A549 treated with AZD2906 at 1 μM for 4 hours (cell line): ENCODE measurements around the gene TPPP. TPM values are rescaled to one million over a fixed set of nuclear protein-coding genes. Genes with fewer than 3 reads are reported as not detected.

Source experiments
- total RNA-seq: library from RNA; stranded (reverse); fragments of 200-300 nt; extraction: Qiagen RNA extraction; gene quantifications from 5 replicates; pipeline ENCODE4 v1.2.3, GENCODE V29; 2022

TPPP gene
- 6.6 to 8.2 TPM (median 7.4 TPM) in 5 replicates for total RNA-seq

DNA sequence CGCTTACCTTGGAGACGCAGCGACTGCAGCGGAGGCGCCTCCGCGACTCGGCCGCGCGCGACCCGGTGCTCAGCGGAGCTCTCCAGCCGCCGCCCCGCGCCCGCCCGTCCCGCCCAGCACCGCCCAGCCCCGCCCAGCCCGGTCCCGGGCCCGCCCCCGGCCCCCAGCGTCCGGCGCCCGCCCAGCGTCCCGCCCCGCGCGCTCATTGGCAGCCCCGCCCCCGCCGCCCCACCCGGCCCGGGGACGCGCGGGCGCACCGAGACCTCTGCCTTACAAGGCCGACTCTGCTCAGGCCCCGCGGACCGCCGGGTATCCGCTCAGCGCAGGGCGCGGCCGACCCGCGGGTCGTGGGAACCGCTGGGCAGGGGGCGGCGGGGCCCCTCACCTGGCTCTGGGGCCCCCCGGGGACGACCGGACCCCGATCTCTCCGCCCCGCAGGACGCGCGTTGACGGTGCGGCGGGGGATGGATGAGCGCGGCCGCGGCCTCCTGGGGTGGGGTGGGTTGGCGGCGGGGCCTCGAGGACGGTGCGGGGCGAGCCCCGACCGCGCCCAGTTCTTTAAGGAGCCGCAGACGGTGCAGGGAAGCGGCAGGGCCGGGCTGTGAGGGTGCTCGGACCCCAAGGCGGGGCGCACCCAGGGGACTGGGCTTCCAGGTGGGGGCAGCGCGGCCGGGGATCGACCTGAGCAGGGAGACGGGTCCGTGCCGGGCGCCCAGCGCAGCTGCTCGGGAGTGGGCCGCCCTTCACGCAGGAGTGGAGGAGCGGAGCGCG is at the start of gene TPPP:
Gene TPPP, minus strand, starts transcription at position 82 of the 771 bp plus-strand sequence. CDS start 15,292 bp downstream, outside the sequence.

DNA sequence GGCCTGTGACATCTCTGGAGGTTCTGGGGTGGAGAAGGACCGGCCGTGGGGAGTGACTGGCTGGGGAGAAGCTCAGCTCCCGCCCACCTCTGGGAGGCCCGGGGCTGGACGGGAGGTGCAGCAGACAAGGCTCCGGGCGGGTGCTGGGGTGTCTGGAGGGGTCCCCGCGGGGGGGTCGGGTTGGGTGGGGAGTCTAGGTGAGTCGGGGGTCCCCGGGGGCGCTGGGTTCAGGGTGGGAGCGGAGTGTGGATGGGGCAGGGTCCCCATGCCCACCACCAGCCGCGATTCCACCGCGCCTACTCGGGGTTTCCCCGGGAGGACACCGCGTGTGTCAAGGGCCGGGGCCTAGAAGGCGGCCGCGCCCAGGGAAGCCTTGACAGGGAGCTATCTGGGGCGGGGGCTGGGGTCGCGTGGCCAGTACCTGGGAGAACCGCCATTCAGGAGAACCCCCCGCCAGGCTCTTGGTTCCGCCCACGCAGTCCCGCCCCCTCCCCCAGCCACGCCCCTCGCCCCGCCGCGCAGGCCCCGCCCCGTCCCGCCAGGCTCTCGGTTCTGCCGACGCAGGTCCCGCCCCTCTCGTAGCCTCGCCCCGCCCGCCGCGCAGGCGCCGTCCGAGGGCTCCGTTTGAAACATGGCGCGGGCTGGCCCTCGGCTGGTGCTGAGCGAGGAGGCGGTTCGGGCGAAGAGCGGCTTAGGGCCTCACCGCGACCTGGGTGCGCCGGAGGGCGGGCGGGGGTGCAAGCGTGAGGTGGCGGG is 81.2 kb downstream of the TPPP start, which contains the start of gene CEP72:
Gene CEP72, plus strand, starts transcription at position 610 of the 756 bp plus-strand sequence. Its CDS starts 22 bp downstream, at position 632.

Other genes with a start within 250 kb of the TPPP start
- gene SLC9A3, start 168.9 kb downstream of the TPPP start, total RNA-seq, result 2.0 to 2.3 TPM (median 2.2 TPM) in 5 replicates
- gene CEP72, start 81.0 kb downstream of the TPPP start, total RNA-seq, result 8.0 to 10.7 TPM (median 10.3 TPM) in 5 replicates
- gene ZDHHC11B, start 91.4 kb upstream of the TPPP start, total RNA-seq, result 1.1 to 1.5 TPM (median 1.2 TPM) in 5 replicates
- 13.3 to 16.9 TPM (median 15.8 TPM) in 5 replicates for gene ZDHHC11, start 157.6 kb upstream of the TPPP start, total RNA-seq
- 36.8 to 40.4 TPM (median 39.0 TPM) in 5 replicates for gene BRD9, start 199.4 kb upstream of the TPPP start, total RNA-seq
- gene TRIP13, start 199.5 kb upstream of the TPPP start, total RNA-seq, result 62.7 to 68.3 TPM (median 65.8 TPM) in 5 replicates